ENCODE measurements around the gene BTNL9.

Gene BTNL9

DNA sequence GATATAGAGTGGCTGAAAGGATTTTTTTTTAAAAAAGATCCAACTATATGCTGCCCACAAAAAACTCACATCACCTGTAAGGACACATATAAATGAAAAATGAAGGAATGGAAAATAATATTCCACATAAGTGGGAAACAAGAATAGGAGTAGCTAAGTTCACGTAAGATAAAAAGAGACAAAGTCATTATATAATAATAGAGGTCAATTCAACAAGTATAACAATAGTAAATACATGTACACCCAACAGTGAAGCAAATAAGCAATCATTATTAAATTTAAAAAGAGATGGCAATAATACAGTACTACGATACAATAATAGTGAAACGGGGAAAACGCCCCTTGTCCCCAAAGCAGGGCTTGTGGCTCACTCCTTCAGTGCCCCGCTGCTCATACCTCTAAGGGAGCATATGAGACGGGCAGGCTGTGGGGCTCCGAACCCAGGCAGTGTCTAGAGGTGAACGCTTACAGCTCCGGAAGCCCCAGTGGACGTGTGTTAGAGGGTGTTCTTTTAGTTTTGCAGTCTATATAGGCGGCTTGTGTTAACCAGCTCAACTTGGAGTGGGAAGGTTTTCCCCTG lies 12.5 kb upstream of the BTNL9 start:
- Histone ChIP-seq H3K27me3 (ENCODE audit: control insufficient read depth in 5 of 5, insufficient read depth in 4 of 5, low read length in 5 of 5) (peaks cover 0 to 9% (median 0%) of the 10 kb centered on the region in 5 donors), H3K9me3 (ENCODE audit: control insufficient read depth in 5 of 5, low read length in 5 of 5) (peaks cover 0 to 20% (median 19%) of the 10 kb centered on the region in 5 donors), H3K36me3 (ENCODE audit: control insufficient read depth in 5 of 5, insufficient read depth in 5 of 5, low read length in 5 of 5) (no peaks in the 10 kb centered on the region), H3K4me3 (ENCODE audit: low read depth in 1 of 5, low read length in 5 of 5) (no peak overlapping the region), H3K27ac (ENCODE audit: low read depth, low read length) (no peak overlapping the region), H3K4me1 (ENCODE audit: control insufficient read depth in 5 of 5, insufficient read depth in 5 of 5, low read length in 5 of 5) (no peaks in the 10 kb centered on the region), H3K9ac (ENCODE audit: low read length in 5 of 5) (no peak overlapping the region)

DNA sequence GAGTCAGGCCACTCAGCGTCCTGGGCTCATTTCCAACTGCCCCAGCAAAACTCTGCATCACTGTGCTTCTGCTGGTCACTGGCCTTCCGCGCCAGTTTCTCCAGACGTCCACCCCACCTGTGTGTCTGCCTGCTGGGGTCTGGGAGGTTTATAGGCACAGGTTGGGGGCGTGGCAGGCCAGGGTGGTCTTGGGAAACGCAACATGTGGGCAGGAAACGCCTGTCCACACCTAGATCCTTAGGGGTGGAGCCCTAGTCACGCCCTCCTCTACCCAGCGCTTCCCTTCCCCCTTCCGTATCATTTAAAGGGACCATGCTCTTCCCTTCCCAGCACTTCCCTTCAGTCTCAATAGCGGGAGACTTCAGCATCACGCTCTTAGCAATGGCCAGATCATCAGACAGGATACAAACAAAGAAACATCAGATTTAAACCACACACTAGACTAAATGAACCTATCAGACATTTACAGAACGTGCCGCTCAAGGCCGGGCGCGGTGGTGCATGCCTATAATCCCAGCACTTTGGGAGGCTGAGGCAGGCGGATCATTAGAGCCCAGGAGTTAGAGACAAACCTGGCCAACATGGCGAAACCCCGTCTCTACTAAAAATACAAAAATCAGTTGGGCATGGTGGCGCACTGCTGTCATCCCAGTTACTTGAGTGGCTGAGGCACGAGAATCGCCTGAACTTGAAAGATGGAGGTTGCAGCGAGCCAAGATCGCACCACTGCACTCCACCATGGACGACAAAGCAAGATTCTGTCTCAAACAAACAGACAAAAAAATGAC lies 11.8 kb upstream of the BTNL9 start:
- H3K27ac ChIP-seq (ENCODE audit: low read depth, low read length): no peak overlapping the region
- H3K27me3 ChIP-seq (ENCODE audit: control insufficient read depth in 5 of 5, insufficient read depth in 4 of 5, low read length in 5 of 5): peaks cover 0 to 9% (median 0%) of the 10 kb centered on the region in 5 donors
- H3K36me3 ChIP-seq (ENCODE audit: control insufficient read depth in 5 of 5, insufficient read depth in 5 of 5, low read length in 5 of 5): no peaks in the 10 kb centered on the region
- H3K4me1 ChIP-seq (ENCODE audit: control insufficient read depth in 5 of 5, insufficient read depth in 5 of 5, low read length in 5 of 5): no peaks in the 10 kb centered on the region
- peak overlapping the region in 1 of 5 donors; percentile 3 for H3K4me3 ChIP-seq (ENCODE audit: low read depth in 1 of 5, low read length in 5 of 5)
- H3K9ac ChIP-seq (ENCODE audit: low read length in 5 of 5): no peak overlapping the region
- peaks cover 0 to 20% (median 15%) of the 10 kb centered on the region in 5 donors for H3K9me3 ChIP-seq (ENCODE audit: control insufficient read depth in 5 of 5, low read length in 5 of 5)

GRCh38 chr5:181031716-181032115 lies 8.3 kb upstream of the BTNL9 start:
- H3K4me3 ChIP-seq (ENCODE audit: low read depth in 1 of 5, low read length in 5 of 5): no peak overlapping the region
- no peak overlapping the region for H3K27ac ChIP-seq (ENCODE audit: low read depth, low read length)
- no peaks in the 10 kb centered on the region for H3K36me3 ChIP-seq (ENCODE audit: control insufficient read depth in 5 of 5, insufficient read depth in 5 of 5, low read length in 5 of 5)
- no peak overlapping the region for H3K9ac ChIP-seq (ENCODE audit: low read length in 5 of 5)
- no peaks in the 10 kb centered on the region for H3K9me3 ChIP-seq (ENCODE audit: control insufficient read depth in 5 of 5, low read length in 5 of 5)
- H3K4me1 ChIP-seq (ENCODE audit: control insufficient read depth in 5 of 5, insufficient read depth in 5 of 5, low read length in 5 of 5): peaks cover 0 to 9% (median 0%) of the 10 kb centered on the region in 5 donors
- H3K27me3 ChIP-seq (ENCODE audit: control insufficient read depth in 5 of 5, insufficient read depth in 4 of 5, low read length in 5 of 5): peaks cover 0 to 8% (median 7%) of the 10 kb centered on the region in 5 donors

DNA sequence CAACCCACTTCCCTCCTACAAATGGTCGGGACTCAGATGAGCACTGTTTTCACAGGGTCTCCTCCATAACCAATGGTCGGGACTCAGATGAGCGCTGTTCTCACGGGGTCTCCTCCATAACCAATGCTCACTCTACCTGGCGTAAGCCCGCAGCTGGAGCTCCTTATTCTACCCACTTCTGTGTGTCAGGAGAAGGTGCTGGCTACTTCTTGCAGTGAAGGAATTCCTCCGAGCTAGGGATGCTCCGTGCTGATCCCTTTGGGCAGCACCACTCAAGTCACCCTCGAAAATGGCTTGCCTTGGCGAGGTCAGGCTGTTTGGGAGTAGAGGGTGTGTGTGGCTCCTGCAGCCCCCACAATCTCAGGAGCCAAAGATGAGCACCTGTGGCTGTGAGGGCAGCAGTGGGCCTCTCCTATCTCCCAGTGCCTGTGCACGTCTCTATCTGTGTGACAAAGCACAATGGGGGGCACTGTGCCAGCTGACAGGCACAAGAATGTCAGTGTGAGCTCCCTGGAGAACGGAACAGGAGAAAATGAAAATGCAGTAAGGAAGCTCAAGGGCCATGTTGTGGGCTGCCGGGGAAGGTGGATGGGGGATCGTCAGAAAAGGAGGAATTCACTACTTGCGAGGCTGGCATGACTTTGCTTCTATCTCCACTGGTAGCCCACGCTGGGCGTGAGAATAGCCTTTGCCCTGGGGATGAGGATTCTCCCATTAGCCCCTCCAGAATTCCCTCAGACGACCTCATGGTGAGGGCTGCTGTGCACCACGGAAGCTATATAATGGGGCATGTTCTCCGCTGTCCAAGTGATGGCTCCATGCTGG lies 3.9 kb upstream of the BTNL9 start:
- H3K9ac ChIP-seq (ENCODE audit: low read length in 5 of 5): no peak overlapping the region
- H3K4me1 ChIP-seq (ENCODE audit: control insufficient read depth in 5 of 5, insufficient read depth in 5 of 5, low read length in 5 of 5): peaks cover 0 to 35% (median 0%) of the 10 kb centered on the region in 5 donors
- no peaks in the 10 kb centered on the region for H3K9me3 ChIP-seq (ENCODE audit: control insufficient read depth in 5 of 5, low read length in 5 of 5)
- peaks cover 4 to 15% (median 13%) of the 10 kb centered on the region in 5 donors for H3K27me3 ChIP-seq (ENCODE audit: control insufficient read depth in 5 of 5, insufficient read depth in 4 of 5, low read length in 5 of 5)
- H3K36me3 ChIP-seq (ENCODE audit: control insufficient read depth in 5 of 5, insufficient read depth in 5 of 5, low read length in 5 of 5): no peaks in the 10 kb centered on the region
- H3K27ac ChIP-seq (ENCODE audit: low read depth, low read length): no peak overlapping the region
- peak overlapping the region in 2 of 5 donors; percentile 16 to 24 for H3K4me3 ChIP-seq (ENCODE audit: low read depth in 1 of 5, low read length in 5 of 5)

- Histone ChIP-seq H3K27ac (ENCODE audit: low read depth, low read length) (no peak overlapping the region), H3K9ac (ENCODE audit: low read length in 5 of 5) (no peak overlapping the region), H3K27me3 (ENCODE audit: control insufficient read depth in 5 of 5, insufficient read depth in 4 of 5, low read length in 5 of 5) (peaks cover 4 to 15% (median 13%) of the 10 kb centered on the region in 5 donors), H3K4me3 (ENCODE audit: low read depth in 1 of 5, low read length in 5 of 5) (peak overlapping the region in 2 of 5 donors; percentile 16 to 24), H3K4me1 (ENCODE audit: control insufficient read depth in 5 of 5, insufficient read depth in 5 of 5, low read length in 5 of 5) (peaks cover 0 to 35% (median 0%) of the 10 kb centered on the region in 5 donors), H3K36me3 (ENCODE audit: control insufficient read depth in 5 of 5, insufficient read depth in 5 of 5, low read length in 5 of 5) (peaks cover 0 to under 1% (median 0%) of the 10 kb centered on the region in 5 donors), H3K9me3 (ENCODE audit: control insufficient read depth in 5 of 5, low read length in 5 of 5) (no peaks in the 10 kb centered on the region)
Measured at GRCh38 chr5:181036816-181037364, 3.2 kb upstream of the BTNL9 start.

DNA sequence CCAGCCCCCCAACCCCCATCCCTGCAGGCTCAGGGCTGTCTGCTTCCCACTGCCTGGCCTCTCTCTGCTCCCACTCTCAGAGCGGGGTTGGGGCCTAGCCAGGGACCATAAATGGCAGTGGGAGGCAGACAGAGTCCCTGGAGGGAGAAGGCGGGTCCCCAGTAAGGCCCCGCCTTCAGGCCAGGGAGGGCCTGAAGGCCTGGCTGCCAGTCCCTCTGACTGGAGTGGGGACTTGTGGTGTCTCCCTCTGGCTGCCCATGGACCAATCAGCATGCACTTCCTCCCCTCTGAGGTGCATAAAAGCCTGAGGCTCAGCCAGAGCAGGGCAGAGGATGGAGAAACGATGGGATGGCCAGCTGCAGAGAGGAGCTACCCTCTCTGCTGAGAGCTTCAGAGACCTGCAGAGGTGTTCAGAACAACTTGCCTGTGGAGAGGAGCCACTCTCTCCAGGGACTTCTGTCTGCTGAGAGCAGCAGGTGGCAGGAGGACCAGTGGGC lies 2.7 kb upstream of the BTNL9 start:
- no peak overlapping the region for H3K27ac ChIP-seq (ENCODE audit: low read depth, low read length)
- peak overlapping the region in 3 of 5 donors; percentile 76 to 83 (median 81) for H3K4me3 ChIP-seq (ENCODE audit: low read depth in 1 of 5, low read length in 5 of 5)
- peaks cover 0 to 6% (median 2%) of the 10 kb centered on the region in 5 donors for H3K36me3 ChIP-seq (ENCODE audit: control insufficient read depth in 5 of 5, insufficient read depth in 5 of 5, low read length in 5 of 5)
- no peak overlapping the region for H3K9ac ChIP-seq (ENCODE audit: low read length in 5 of 5)
- peaks cover 0 to 35% (median 0%) of the 10 kb centered on the region in 5 donors for H3K4me1 ChIP-seq (ENCODE audit: control insufficient read depth in 5 of 5, insufficient read depth in 5 of 5, low read length in 5 of 5)
- H3K9me3 ChIP-seq (ENCODE audit: control insufficient read depth in 5 of 5, low read length in 5 of 5): no peaks in the 10 kb centered on the region
- peaks cover 6 to 16% (median 13%) of the 10 kb centered on the region in 5 donors for H3K27me3 ChIP-seq (ENCODE audit: control insufficient read depth in 5 of 5, insufficient read depth in 4 of 5, low read length in 5 of 5)

DNA sequence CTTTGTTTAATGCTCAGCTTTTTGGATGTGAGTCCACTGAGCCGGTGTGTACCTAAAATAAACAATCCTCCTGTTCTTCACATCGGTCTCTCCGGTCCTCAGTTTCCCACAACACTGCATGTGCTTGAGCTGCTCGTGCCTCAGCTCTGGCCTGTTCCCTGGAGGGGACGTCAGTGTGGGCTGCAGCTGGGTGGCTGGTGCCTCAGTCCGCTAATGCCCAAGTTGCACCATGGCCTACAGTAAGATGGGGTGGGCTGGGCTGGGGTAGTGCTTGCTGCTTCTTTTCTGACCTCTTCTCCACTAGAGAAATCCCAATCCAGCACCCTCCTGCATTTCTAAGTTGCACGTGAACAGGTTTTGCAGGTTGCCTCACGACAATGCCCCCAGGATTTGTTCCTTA lies 595 bp upstream of the BTNL9 start:
- Histone ChIP-seq H3K9me3 (ENCODE audit: control insufficient read depth in 5 of 5, low read length in 5 of 5) (no peaks in the 10 kb centered on the region), H3K27me3 (ENCODE audit: control insufficient read depth in 5 of 5, insufficient read depth in 4 of 5, low read length in 5 of 5) (peaks cover 9 to 24% (median 15%) of the 10 kb centered on the region in 5 donors), H3K36me3 (ENCODE audit: control insufficient read depth in 5 of 5, insufficient read depth in 5 of 5, low read length in 5 of 5) (peaks cover 0 to 11% (median 10%) of the 10 kb centered on the region in 5 donors), H3K4me3 (ENCODE audit: low read depth in 1 of 5, low read length in 5 of 5) (peak overlapping the region; percentile 11 to 83 (median 76)), H3K9ac (ENCODE audit: low read length in 5 of 5) (peak overlapping the region in 2 of 5 donors; percentile 6 to 59), H3K4me1 (ENCODE audit: control insufficient read depth in 5 of 5, insufficient read depth in 5 of 5, low read length in 5 of 5) (peaks cover 0 to 45% (median 7%) of the 10 kb centered on the region in 5 donors), H3K27ac (ENCODE audit: low read depth, low read length) (peak overlapping the region; percentile 49)

DNA sequence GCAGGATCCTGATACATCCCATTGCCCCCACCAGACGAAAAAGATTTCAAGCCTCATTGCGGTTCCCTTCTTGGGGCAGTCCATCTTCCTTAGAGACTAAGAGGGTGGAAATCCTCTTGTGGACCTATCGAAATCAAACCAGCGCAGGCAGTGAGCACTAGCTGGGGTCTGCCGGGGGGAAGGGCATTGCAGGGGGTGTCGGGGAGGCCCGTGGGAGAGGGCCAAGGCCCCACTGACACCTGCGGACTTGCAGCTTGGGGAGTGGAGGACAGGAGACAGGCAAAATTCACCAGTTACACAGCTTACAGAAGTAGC lies 522 bp downstream of the BTNL9 start:
- Histone ChIP-seq H3K27me3 (ENCODE audit: control insufficient read depth in 5 of 5, insufficient read depth in 4 of 5, low read length in 5 of 5) (peaks cover 9 to 24% (median 15%) of the 10 kb centered on the region in 5 donors), H3K36me3 (ENCODE audit: control insufficient read depth in 5 of 5, insufficient read depth in 5 of 5, low read length in 5 of 5) (peaks cover 0 to 16% (median 14%) of the 10 kb centered on the region in 5 donors), H3K4me1 (ENCODE audit: control insufficient read depth in 5 of 5, insufficient read depth in 5 of 5, low read length in 5 of 5) (peaks cover 4 to 56% (median 18%) of the 10 kb centered on the region in 5 donors), H3K9me3 (ENCODE audit: control insufficient read depth in 5 of 5, low read length in 5 of 5) (no peaks in the 10 kb centered on the region), H3K4me3 (ENCODE audit: low read depth in 1 of 5, low read length in 5 of 5) (peak overlapping the region; percentile 19 to 83 (median 76)), H3K9ac (ENCODE audit: low read length in 5 of 5) (peak overlapping the region in 4 of 5 donors; percentile 59 to 79 (median 61)), H3K27ac (ENCODE audit: low read depth, low read length) (peak overlapping the region; percentile 81)

GRCh38 chr5:181041043-181041442 lies 977 bp downstream of the BTNL9 start:
- peaks cover 0 to 16% (median 16%) of the 10 kb centered on the region in 5 donors for H3K36me3 ChIP-seq (ENCODE audit: control insufficient read depth in 5 of 5, insufficient read depth in 5 of 5, low read length in 5 of 5)
- peak overlapping the region in 4 of 5 donors; percentile 59 to 79 (median 61) for H3K9ac ChIP-seq (ENCODE audit: low read length in 5 of 5)
- H3K27me3 ChIP-seq (ENCODE audit: control insufficient read depth in 5 of 5, insufficient read depth in 4 of 5, low read length in 5 of 5): peaks cover 7 to 24% (median 14%) of the 10 kb centered on the region in 5 donors
- peak overlapping the region; percentile 19 to 83 (median 76) for H3K4me3 ChIP-seq (ENCODE audit: low read depth in 1 of 5, low read length in 5 of 5)
- peak overlapping the region; percentile 81 for H3K27ac ChIP-seq (ENCODE audit: low read depth, low read length)
- no peaks in the 10 kb centered on the region for H3K9me3 ChIP-seq (ENCODE audit: control insufficient read depth in 5 of 5, low read length in 5 of 5)
- peaks cover 4 to 56% (median 19%) of the 10 kb centered on the region in 5 donors for H3K4me1 ChIP-seq (ENCODE audit: control insufficient read depth in 5 of 5, insufficient read depth in 5 of 5, low read length in 5 of 5)
